Immature natural killer cell (primary cell): ENCODE data around the gene ALDH5A1. TPM values are rescaled to one million over a fixed set of nuclear protein-coding genes. Genes with fewer than 3 reads are reported as not detected.
A peak's percentile ranks its signal among the peaks of the same experiment; 100 is the strongest.

ENCODE experiments used
- DNase-seq, 3 donors: peaks; one replicate each; pipeline ENCODE4 v3.0.0; 2022; ENCODE audit warnings: mixed read lengths in 1 of 3
- H3K27ac Mint-ChIP-seq, 6 donors: one replicate each; pipeline ENCODE4 v1.8.0; 2020; ENCODE audit warnings: mixed read lengths in 6 of 6, mild to moderate bottlenecking in 5 of 6, inconsistent platforms in 4 of 6, moderate library complexity in 3 of 6
- H3K27me3 Mint-ChIP-seq, 3 donors: one replicate each; pipeline ENCODE4 v1.8.0; 2020 to 2021; ENCODE audit warnings: low read depth in 3 of 3, mild to moderate bottlenecking in 3 of 3, mixed read lengths in 3 of 3, moderate library complexity in 3 of 3, inconsistent platforms in 1 of 3
- H3K36me3 Mint-ChIP-seq, 3 donors: one replicate each; pipeline ENCODE4 v1.8.0; 2020; ENCODE audit warnings: mixed read lengths in 3 of 3, inconsistent platforms in 2 of 3, mild to moderate bottlenecking in 2 of 3
- H3K4me1 Mint-ChIP-seq, 2 donors: one replicate each; pipeline ENCODE4 v1.8.0; 2020; ENCODE audit warnings: inconsistent platforms in 2 of 2, mild to moderate bottlenecking in 2 of 2, mixed read lengths in 2 of 2, moderate library complexity in 1 of 2
- H3K4me3 Mint-ChIP-seq, 5 donors: one replicate each; pipeline ENCODE4 v1.8.0; 2020; ENCODE audit warnings: mild to moderate bottlenecking in 5 of 5, mixed read lengths in 5 of 5, inconsistent platforms in 3 of 5, moderate library complexity in 3 of 5
- H3K9me3 Mint-ChIP-seq, 6 donors: one replicate each; pipeline ENCODE4 v1.8.0; 2020; ENCODE audit warnings: mild to moderate bottlenecking in 6 of 6, mixed read lengths in 6 of 6, inconsistent platforms in 4 of 6, moderate library complexity in 3 of 6
- polyA plus RNA-seq, 3 donors: library from polyadenylated mRNA; unstranded; fragments of 300-500 nt; fragmentation: Illumina TruSeq; gene quantifications; one replicate each; pipeline ENCODE4 v1.2.3, GENCODE V29; 2021

The ALDH5A1 gene
- 1 to 10 TPM; 3.6 to 8.7 (median 6.1) TPM for polyA plus RNA-seq

GRCh38 chr6:24494821-24495795 is at the start of gene ALDH5A1:
TSS of gene ALDH5A1 (plus strand) at chr6:24494969. CDS start at chr6:24494997, 28 bp downstream.
- H3K4me1 Mint-ChIP-seq, result peaks cover 15 to 23% of the 10 kb centered on the region in 2 donors
- peaks cover 2 to 9% (median 4%) of the 10 kb centered on the region in 3 donors for H3K36me3 Mint-ChIP-seq
- H3K9me3 Mint-ChIP-seq, result no peaks in the 10 kb centered on the region
- H3K4me3 Mint-ChIP-seq, result peak within 1 kb of the TSS; percentile 77 to 88 (median 86)
- H3K27ac Mint-ChIP-seq, result peak within 1 kb of the TSS; percentile 16 to 79 (median 61)
- DNase-seq, result peak; percentile 68 to 71 (median 70)
- H3K27me3 Mint-ChIP-seq, result peaks cover 0 to 2% (median 0%) of the 10 kb centered on the region in 3 donors

DNA sequence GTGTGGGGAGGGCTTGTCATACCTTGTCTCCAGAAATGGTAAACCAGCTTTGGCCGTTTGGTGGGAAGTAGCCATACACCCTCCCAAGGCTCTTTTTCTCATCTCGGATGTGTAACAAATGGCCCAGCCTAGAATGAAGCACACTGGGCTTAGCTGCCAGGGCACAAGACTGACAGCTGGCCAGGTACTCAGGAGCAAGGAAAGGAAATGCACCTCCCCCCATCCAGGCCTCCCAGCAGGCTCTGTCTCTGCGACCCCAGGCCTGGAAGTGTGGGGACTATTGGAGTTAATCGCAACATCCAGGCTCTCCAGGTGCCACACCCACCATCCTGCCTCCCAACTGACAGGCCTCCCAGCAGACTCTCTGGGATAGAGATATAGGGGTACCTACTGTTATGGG is 49.1 kb upstream of the ALDH5A1 start:
- Mint-ChIP-seq H3K4me3 (no peak overlapping the region), H3K27ac (no peak overlapping the region), H3K4me1 (no peaks in the 10 kb centered on the region), H3K9me3 (no peaks in the 10 kb centered on the region), H3K36me3 (peaks cover 0 to 4% (median 0%) of the 10 kb centered on the region in 3 donors), H3K27me3 (peaks cover 0 to 3% (median 0%) of the 10 kb centered on the region in 3 donors)
- DNase-seq, result no peak

DNA sequence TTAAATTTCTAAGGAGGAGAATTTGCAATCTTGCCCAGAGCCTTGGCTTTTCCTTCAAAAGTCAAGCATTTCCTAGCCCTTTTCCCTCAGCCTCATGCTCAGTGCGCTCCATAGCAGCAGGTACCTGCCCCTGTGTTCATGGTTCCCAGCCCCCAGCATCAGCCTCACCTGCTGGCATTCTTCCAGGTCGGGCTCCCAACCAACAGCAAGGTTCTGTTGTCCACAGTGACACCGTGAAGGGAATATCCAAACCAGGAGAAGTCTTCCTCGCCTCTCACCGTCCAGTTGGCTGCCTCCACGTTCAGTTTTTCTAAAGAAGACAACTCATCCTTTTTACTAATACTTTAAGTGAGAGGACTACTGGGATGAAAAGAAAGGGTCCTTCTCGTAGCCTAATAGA is 48.1 kb upstream of the ALDH5A1 start:
- no peak for DNase-seq
- peaks cover 0 to 4% (median 0%) of the 10 kb centered on the region in 3 donors for H3K36me3 Mint-ChIP-seq
- no peaks in the 10 kb centered on the region for H3K9me3 Mint-ChIP-seq
- H3K4me1 Mint-ChIP-seq, result no peaks in the 10 kb centered on the region
- no peak overlapping the region for H3K4me3 Mint-ChIP-seq
- H3K27ac Mint-ChIP-seq, result no peak overlapping the region
- peaks cover 0 to 3% (median 0%) of the 10 kb centered on the region in 3 donors for H3K27me3 Mint-ChIP-seq

DNA sequence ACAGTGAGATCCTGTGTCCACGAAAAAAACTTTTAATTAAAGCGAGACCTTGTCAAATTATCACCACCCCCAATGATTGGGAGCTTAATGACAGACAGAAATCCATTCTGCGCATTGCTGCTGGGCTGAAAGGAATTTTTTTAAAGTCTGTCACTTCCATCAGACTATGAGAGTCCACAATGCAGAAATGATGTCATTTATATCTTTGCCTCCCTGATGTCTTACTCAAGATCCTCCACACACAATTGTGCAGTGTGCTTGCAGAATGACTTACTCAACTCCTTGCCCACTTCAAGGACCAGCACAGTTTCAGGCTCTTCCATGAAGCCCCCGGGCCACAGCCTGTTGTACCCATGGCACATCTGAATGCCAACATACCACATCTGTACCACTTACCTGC is 46.4 kb upstream of the ALDH5A1 start:
- Mint-ChIP-seq H3K27ac (no peak overlapping the region), H3K4me1 (no peaks in the 10 kb centered on the region), H3K27me3 (peaks cover 0 to 3% (median 0%) of the 10 kb centered on the region in 3 donors), H3K36me3 (peaks cover 0 to 4% (median 0%) of the 10 kb centered on the region in 3 donors), H3K9me3 (no peaks in the 10 kb centered on the region), H3K4me3 (no peak overlapping the region)
- no peak for DNase-seq

- Mint-ChIP-seq H3K4me1 (no peaks in the 10 kb centered on the region), H3K27ac (peak overlapping the region in 1 of 6 donors; percentile 25), H3K36me3 (peaks cover 0 to 4% (median 0%) of the 10 kb centered on the region in 3 donors), H3K9me3 (no peaks in the 10 kb centered on the region), H3K4me3 (no peak overlapping the region), H3K27me3 (peaks cover 0 to 3% (median 0%) of the 10 kb centered on the region in 3 donors)
- DNase-seq, result no peak
Observed at GRCh38 chr6:24448828-24449525, 45.8 kb upstream of the ALDH5A1 start.

- Mint-ChIP-seq H3K4me1 (no peaks in the 10 kb centered on the region), H3K27me3 (peaks cover 0 to 3% (median 0%) of the 10 kb centered on the region in 3 donors), H3K4me3 (no peak overlapping the region), H3K9me3 (no peaks in the 10 kb centered on the region), H3K36me3 (peaks cover 0 to 4% (median 0%) of the 10 kb centered on the region in 3 donors), H3K27ac (no peak overlapping the region)
- DNase-seq, result no peak
Observed at GRCh38 chr6:24451581-24452388, 43.0 kb upstream of the ALDH5A1 start.

DNA sequence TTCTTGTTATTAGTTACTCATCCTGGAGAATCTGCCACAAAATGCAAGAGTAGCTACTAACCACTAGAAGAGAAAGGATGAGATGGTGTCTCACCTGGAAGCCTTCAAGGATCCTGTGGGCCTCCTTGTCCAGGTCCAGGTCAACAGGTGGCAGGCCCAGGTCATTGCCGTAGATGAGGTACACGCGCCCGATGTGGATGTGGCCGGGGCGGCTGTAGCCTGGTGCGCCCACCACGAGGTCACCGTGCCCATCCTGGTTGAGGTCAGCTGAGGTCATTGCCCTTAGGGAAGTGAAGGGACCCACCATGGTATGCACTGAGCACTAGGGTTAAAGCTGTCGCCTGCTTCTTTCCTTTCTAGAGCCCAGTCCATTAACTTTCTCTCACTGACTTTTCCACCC is 40.8 kb upstream of the ALDH5A1 start:
- Mint-ChIP-seq H3K27me3 (peaks cover 0 to under 1% (median 0%) of the 10 kb centered on the region in 3 donors), H3K9me3 (no peaks in the 10 kb centered on the region), H3K27ac (no peak overlapping the region), H3K4me3 (no peak overlapping the region), H3K36me3 (peaks cover 0 to 2% (median 0%) of the 10 kb centered on the region in 3 donors), H3K4me1 (no peaks in the 10 kb centered on the region)
- no peak for DNase-seq

DNA sequence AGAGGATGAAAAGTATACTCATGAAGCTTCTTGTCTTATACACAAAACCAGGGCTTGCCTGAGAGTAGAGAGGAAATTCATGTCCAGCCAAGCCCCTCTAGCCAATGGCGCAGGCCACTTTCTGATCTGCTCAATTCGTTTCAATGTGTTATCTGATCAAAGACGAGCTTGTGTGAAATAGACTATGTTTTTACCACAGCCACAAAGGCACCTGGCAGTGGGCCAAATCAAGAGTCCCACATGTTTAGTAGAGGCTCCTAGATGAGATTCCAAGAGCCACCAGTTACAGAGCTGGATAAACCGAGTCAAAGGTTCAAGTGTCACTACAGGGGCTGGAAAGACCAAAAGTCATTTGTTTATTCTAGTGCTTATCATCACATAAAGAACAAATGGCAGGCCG is 40.3 kb upstream of the ALDH5A1 start:
- H3K27me3 Mint-ChIP-seq, result no peaks in the 10 kb centered on the region
- no peak for DNase-seq
- H3K4me3 Mint-ChIP-seq, result no peak overlapping the region
- H3K4me1 Mint-ChIP-seq, result no peaks in the 10 kb centered on the region
- no peaks in the 10 kb centered on the region for H3K9me3 Mint-ChIP-seq
- no peak overlapping the region for H3K27ac Mint-ChIP-seq
- peaks cover 0 to 4% (median 0%) of the 10 kb centered on the region in 3 donors for H3K36me3 Mint-ChIP-seq

DNA sequence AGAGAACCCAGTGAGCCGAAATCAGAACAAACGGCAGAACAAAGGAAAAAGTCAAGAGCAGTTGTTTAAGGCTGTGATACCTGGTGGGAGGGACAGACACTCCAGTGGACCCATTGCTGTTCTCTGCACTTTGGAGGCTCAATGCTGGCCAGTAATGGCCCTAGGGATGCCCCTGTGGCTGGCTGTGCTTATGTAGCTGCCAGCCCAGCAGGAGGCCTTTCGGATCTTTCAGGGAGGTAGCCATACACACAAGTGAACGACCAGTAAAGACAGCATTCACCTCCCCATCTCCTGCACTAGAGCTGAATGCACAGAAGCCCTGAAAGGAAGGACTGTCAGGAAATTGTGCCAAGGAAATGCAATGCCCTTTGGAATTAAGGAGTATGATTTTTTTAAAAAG is 39.7 kb upstream of the ALDH5A1 start:
- DNase-seq, result no peak
- Mint-ChIP-seq H3K27me3 (no peaks in the 10 kb centered on the region), H3K36me3 (peaks cover 0 to 4% (median 0%) of the 10 kb centered on the region in 3 donors), H3K27ac (no peak overlapping the region), H3K4me1 (no peaks in the 10 kb centered on the region), H3K9me3 (no peaks in the 10 kb centered on the region), H3K4me3 (no peak overlapping the region)

DNA sequence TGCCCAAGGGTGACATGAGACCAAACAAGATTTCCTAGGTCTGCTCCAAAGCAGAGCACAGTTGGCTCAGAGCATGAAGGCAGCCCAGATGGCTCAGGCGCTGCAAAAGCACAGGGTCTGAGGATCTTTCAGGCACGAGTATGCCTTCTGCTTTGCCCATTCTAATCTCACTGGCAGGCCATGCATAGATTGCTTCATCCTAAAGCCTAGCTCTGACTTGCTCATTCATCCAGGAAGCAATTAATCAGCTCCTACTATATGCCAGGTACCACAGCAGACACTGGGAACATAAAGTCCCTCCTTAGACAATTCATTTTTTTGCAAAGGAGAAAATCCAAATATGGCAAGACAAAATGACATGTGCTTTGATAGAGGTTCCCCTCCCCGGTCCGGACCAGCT is 36.6 kb upstream of the ALDH5A1 start:
- H3K36me3 Mint-ChIP-seq, result peaks cover 0 to 4% (median 0%) of the 10 kb centered on the region in 3 donors
- no peak overlapping the region for H3K27ac Mint-ChIP-seq
- no peaks in the 10 kb centered on the region for H3K9me3 Mint-ChIP-seq
- H3K27me3 Mint-ChIP-seq, result no peaks in the 10 kb centered on the region
- H3K4me3 Mint-ChIP-seq, result no peak overlapping the region
- H3K4me1 Mint-ChIP-seq, result no peaks in the 10 kb centered on the region
- DNase-seq, result no peak

DNA sequence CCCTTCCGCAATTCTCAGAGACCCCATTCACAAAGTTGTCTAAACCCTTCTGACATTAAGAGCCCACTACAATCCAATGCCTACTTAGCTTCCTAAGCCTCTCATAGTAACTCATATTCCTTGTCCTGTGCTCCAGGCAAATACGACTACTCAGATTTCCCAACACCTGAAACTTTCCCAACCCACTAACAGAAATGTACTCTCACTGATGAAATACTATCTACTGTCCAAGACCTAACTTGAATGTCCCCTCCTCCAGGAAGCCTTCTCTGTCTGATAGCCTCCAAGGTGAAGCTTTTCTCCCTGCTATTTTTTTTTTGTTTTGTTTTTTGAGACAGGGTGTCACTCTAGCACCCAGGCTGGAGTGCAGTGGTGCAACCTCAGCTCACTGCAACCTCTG is 35.8 kb upstream of the ALDH5A1 start:
- H3K27ac Mint-ChIP-seq, result no peak overlapping the region
- no peaks in the 10 kb centered on the region for H3K27me3 Mint-ChIP-seq
- DNase-seq, result no peak
- H3K4me3 Mint-ChIP-seq, result no peak overlapping the region
- peaks cover 0 to 4% (median 0%) of the 10 kb centered on the region in 3 donors for H3K36me3 Mint-ChIP-seq
- H3K4me1 Mint-ChIP-seq, result no peaks in the 10 kb centered on the region
- H3K9me3 Mint-ChIP-seq, result no peaks in the 10 kb centered on the region

DNA sequence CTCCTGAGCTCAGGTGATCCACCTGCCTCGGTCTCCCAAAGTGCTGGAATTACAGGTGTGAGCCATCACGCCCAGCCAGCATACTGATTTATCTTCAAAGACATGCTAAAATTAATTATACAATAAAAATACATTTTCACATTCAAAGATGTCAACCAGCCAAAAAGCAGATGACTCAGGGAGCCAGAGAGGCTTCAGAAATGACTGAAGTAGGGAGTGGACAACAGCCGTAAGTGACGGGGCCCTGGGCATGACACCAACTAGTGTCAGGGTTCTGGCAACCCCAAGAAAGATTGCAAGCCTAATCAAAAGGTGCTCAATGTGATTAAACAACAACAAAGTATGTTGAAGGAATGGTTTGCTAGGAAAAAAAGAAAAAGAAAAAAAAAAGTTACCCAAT is 33.8 kb upstream of the ALDH5A1 start:
- no peak overlapping the region for H3K27ac Mint-ChIP-seq
- H3K9me3 Mint-ChIP-seq, result no peaks in the 10 kb centered on the region
- no peak overlapping the region for H3K4me3 Mint-ChIP-seq
- DNase-seq, result no peak
- H3K36me3 Mint-ChIP-seq, result peaks cover 0 to 4% (median 0%) of the 10 kb centered on the region in 3 donors
- H3K27me3 Mint-ChIP-seq, result no peaks in the 10 kb centered on the region
- H3K4me1 Mint-ChIP-seq, result no peaks in the 10 kb centered on the region

- no peaks in the 10 kb centered on the region for H3K9me3 Mint-ChIP-seq
- no peak overlapping the region for H3K27ac Mint-ChIP-seq
- peaks cover 0 to 1% (median 0%) of the 10 kb centered on the region in 3 donors for H3K27me3 Mint-ChIP-seq
- no peak overlapping the region for H3K4me3 Mint-ChIP-seq
- DNase-seq, result no peak
- no peaks in the 10 kb centered on the region for H3K4me1 Mint-ChIP-seq
- no peaks in the 10 kb centered on the region for H3K36me3 Mint-ChIP-seq
Observed at GRCh38 chr6:24464253-24465038, 30.3 kb upstream of the ALDH5A1 start.
